Sigmoid colon (tissue), 7 donors: ENCODE results near the gene GALNT17. TPM values are rescaled to one million over a fixed set of nuclear protein-coding genes. Genes with fewer than 3 reads are reported as not detected.

Experiments used
- DNase-seq: peaks from one replicate; pipeline ENCODE4 v3.0.0-alpha.2; 2019
- H3K27ac ChIP-seq, 4 donors: fragments of 200-600 bp; sonication (generic); one replicate each; pipeline ENCODE4 v1.5.1; 2016 to 2019; ENCODE audit warnings: mild to moderate bottlenecking in 1 of 4
- H3K27me3 ChIP-seq, 3 donors: fragments of 200-600 bp; sonication (generic); one replicate each; pipeline ENCODE4 v1.5.1; 2019; ENCODE audit warnings: mild to moderate bottlenecking in 1 of 3
- H3K36me3 ChIP-seq, 4 donors: fragments of 200-600 bp; sonication (generic); one replicate each; pipeline ENCODE4 v1.5.1; 2016 to 2019
- H3K4me1 ChIP-seq, 4 donors: fragments of 200-600 bp; sonication (generic); one replicate each; pipeline ENCODE4 v1.5.1; 2017 to 2019
- H3K4me3 ChIP-seq, 4 donors: fragments of 200-600 bp; sonication (generic); one replicate each; pipeline ENCODE4 v1.5.1; 2017 to 2019; ENCODE audit warnings: mild to moderate bottlenecking in 2 of 4, moderate library complexity in 1 of 4
- H3K9me3 ChIP-seq, 4 donors: fragments of 200-600 bp in 3 of 4; sonication (generic) in 3 of 4; one replicate each; pipeline versions ENCODE4 v1.5.1 to v1.6.1; 2013 to 2019
- EP300 ChIP-seq, 4 donors: sonication (generic); formaldehyde crosslinking; IDR thresholded peaks; one replicate each; pipeline ENCODE4 v1.6.1; 2017; ENCODE audit warnings: antibody characterized with exemption in 4 of 4
- POLR2A ChIP-seq, 2 donors: fragments of 450-650 bp; IDR thresholded peaks; one replicate each; pipeline ENCODE4 v1.6.1; 2016; ENCODE audit warnings: antibody characterized with exemption in 2 of 2, mild to moderate bottlenecking in 2 of 2, moderate library complexity in 2 of 2
- POLR2AphosphoS5 ChIP-seq, 4 donors: sonication (generic); formaldehyde crosslinking; IDR thresholded peaks; one replicate each; pipeline ENCODE4 v1.6.1; 2017; ENCODE audit warnings: antibody characterized with exemption in 4 of 4
- WGBS, 2 donors: extraction: QIAGEN DNeasy Blood & Tissue Kit; methylation state at CpG; one replicate each; pipeline ENCODE4 v1.1.7; 2013; 5-methylcytosine and 5-hydroxymethylcytosine counted together
- intact Hi-C: fragments of 100-400 bp; cut with DNase I; formaldehyde crosslinking; loops from one replicate; pipeline ENCODE4 v1.15.1; 2023
- polyA plus RNA-seq, 3 donors: library from polyadenylated mRNA; stranded (reverse); fragments of 200-250 nt; gene quantifications; one replicate each; pipeline ENCODE4 v1.2.3, GENCODE V29; 2013
- total RNA-seq, 4 donors: library from RNA; depleted of rRNA; stranded (reverse); fragments of >200 nt; gene quantifications; one replicate each; pipeline ENCODE4 v1.1.0, GENCODE V29; 2016
- TF ChIP-seq, protein P1 (sequence below), 4 experiments: fragments of 450-650 bp in 3 of 4; fragments of 200-600 bp in 1 of 4; IDR thresholded peaks; one replicate each; pipeline ENCODE4 v1.5.1; 2016 to 2019; ENCODE audit warnings: antibody characterized with exemption in 4 of 4, mild to moderate bottlenecking in 3 of 4, moderate library complexity in 2 of 4
- donor health status: healthy with polysubstance abuse.
- donor health status: Bipolar disorder and iron deficiency.
- donor health status: healthy.

The GALNT17 gene
- total and polyA plus RNA-seq, 7 donors, result 1.8 to 45.4 (median 15.1) TPM; not detected in 1

DNA sequence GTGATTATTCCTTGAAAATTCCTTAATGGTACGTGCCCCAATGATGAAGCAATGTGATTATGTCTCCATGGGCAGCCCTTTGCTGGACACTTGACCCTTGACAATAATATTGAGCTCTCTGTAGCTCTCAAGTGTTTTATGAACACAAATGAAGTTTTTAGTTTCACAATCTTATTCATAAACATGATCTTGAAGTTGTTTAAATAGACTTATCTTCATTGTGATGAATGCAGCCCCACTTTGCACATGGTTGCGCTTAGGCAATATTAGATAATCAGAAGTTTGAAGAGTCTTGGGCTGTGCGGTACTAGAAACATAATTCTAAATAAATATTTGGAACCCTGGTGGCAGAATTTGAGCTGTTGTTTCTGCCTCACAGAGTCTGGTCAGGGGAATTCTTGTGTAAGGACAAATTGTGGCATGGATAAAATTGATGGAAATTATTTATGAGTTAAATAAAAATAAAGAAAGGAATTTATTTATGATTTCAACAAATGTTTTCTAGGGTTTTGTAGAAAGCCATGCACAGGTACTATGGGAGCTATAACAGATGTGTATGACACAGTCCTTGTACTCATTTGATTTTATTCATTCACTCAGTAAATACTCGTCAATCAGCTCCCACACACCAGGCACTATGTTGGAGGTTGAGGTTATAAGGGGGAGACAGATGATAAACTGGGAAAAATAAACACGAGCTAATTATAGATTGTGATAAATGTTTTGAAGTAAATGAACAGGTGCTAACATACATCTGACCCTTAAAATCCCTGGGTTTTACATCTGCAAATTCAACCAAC, 217.9 kb downstream of the GALNT17 start:
- DNase-seq, result no peak

DNA sequence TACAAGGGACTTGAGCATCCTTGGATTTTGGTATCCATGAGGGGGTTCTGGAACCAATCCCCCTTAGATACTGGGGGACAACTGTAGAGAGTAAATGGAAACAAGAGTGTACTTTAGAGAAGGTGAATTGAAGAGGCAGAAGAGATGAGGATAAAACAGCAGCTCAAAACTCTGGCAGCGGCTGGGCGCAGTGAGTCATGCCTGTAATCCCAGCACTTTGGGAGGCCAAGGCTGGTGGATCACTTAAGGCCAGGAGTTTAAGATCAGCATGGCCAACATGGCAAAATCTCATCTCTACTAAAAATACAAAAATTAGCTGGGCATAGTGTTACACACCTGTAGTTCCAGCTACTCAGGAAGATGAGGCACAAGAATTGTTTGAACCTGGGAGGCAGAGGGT, 218.7 kb downstream of the GALNT17 start:
- WGBS, 2 donors, result 46 to 98% methylated on average over 2 of the region's 2 CpGs
- intact Hi-C loops, result no loop called here
- Histone ChIP-seq H3K4me3 (no peak overlapping the region), H3K36me3 (no peaks in the 10 kb centered on the region), H3K4me1 (peaks cover 0 to 26% (median 9%) of the 10 kb centered on the region in 4 donors), H3K9me3 (peaks cover 0 to 8% (median 2%) of the 10 kb centered on the region in 4 donors), H3K27ac (peak overlapping the region in 2 of 4 donors; percentile 12 to 69), H3K27me3 (no peaks in the 10 kb centered on the region)
- TF ChIP-seq POLR2AphosphoS5 (IDR thresholded peaks at IDR 0.05) (no peak), POLR2A (IDR thresholded peaks at IDR 0.05) (no peak), EP300 (IDR thresholded peaks at IDR 0.05) (no peak)
- TF ChIP-seq, protein P1, sequence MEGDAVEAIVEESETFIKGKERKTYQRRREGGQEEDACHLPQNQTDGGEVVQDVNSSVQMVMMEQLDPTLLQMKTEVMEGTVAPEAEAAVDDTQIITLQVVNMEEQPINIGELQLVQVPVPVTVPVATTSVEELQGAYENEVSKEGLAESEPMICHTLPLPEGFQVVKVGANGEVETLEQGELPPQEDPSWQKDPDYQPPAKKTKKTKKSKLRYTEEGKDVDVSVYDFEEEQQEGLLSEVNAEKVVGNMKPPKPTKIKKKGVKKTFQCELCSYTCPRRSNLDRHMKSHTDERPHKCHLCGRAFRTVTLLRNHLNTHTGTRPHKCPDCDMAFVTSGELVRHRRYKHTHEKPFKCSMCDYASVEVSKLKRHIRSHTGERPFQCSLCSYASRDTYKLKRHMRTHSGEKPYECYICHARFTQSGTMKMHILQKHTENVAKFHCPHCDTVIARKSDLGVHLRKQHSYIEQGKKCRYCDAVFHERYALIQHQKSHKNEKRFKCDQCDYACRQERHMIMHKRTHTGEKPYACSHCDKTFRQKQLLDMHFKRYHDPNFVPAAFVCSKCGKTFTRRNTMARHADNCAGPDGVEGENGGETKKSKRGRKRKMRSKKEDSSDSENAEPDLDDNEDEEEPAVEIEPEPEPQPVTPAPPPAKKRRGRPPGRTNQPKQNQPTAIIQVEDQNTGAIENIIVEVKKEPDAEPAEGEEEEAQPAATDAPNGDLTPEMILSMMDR (IDR thresholded peaks at IDR 0.05), result no peak
- no peak for DNase-seq

More for the DNA sequence above, 217.9 kb downstream of the GALNT17 start:
- no peaks in the 10 kb centered on the region for H3K36me3 ChIP-seq
- TF ChIP-seq EP300 (IDR thresholded peaks at IDR 0.05) (no peak), POLR2AphosphoS5 (IDR thresholded peaks at IDR 0.05) (no peak), POLR2A (IDR thresholded peaks at IDR 0.05) (no peak)
- TF ChIP-seq, protein P1 (IDR thresholded peaks at IDR 0.05), result no peak
- peak overlapping the region in 3 of 4 donors; percentile 51 to 73 (median 69) for H3K27ac ChIP-seq
- whole genome bisulfite sequencing, 2 donors, result 70 to 80% methylated on average over 5 of the region's 5 CpGs
- H3K4me3 ChIP-seq, result peak overlapping the region in 1 of 4 donors; percentile 25
- H3K4me1 ChIP-seq, result peaks cover 0 to 26% (median 9%) of the 10 kb centered on the region in 4 donors
- H3K27me3 ChIP-seq, result no peaks in the 10 kb centered on the region
- intact Hi-C loops, result loop anchor here (5.0 kb wide), 2 partner anchors 78 to 113 kb away; no protein-coding TSS in a partner anchor
- peaks cover 0 to 8% (median 2%) of the 10 kb centered on the region in 4 donors for H3K9me3 ChIP-seq

DNA sequence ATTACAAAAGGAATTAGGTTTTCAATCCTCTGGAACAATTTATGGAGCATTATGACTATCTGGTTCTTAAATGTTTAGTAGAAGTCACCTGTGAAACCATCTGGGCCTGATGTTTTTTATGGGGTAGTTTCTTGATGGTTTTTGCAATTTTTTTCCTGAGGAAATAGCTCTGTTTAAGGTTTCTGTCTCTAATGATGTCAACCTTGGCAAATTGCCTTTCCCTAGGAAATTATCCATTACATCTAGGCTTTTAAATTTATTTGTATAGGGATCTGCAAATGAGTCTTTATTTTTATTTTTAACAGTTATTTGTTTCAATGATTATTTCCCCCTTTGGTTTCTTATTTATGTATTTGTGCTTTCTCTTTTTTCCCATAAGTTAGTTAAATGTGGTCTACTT, 222.8 kb downstream of the GALNT17 start:
- intact Hi-C loops, result no loop called here
- no peak overlapping the region for H3K4me3 ChIP-seq
- no peaks in the 10 kb centered on the region for H3K27me3 ChIP-seq
- H3K27ac ChIP-seq, result no peak overlapping the region
- H3K4me1 ChIP-seq, result peaks cover 0 to 9% (median 2%) of the 10 kb centered on the region in 4 donors
- H3K9me3 ChIP-seq, result peaks cover 0 to 12% (median 2%) of the 10 kb centered on the region in 4 donors
- H3K36me3 ChIP-seq, result no peaks in the 10 kb centered on the region
- TF ChIP-seq, protein P1 (IDR thresholded peaks at IDR 0.05), result no peak
- TF ChIP-seq POLR2AphosphoS5 (IDR thresholded peaks at IDR 0.05), result no peak
- no peak for TF ChIP-seq POLR2A (IDR thresholded peaks at IDR 0.05)
- no peak for TF ChIP-seq EP300 (IDR thresholded peaks at IDR 0.05)
- DNase-seq, result no peak

DNA sequence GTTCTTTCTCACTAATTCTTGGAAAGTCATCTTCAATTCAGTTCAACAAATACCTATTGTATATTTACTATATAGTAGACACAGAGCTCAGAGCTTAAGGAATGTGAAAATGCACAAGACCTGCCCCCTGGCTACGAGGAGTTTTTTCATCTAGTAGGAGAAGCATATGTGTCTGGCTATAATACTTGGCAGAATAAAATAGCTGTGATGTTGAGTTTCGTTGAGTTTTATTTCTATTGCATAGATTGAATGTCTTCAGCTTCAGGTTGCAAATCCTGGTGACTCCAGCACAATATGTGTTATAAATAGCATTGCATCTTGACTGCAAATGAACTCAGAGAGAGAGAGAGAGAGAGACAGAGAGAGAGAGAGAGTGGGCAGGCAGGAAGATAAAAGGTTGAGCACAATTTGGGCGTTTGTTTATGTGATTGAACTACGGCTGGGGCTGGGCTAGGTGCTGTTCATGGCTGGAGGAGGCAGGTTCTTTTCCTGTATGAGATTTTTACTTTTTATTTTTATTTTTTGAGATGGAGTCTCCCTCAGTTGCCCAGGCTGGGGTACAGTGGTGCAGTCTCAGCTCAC, 229.6 kb downstream of the GALNT17 start:
- H3K27ac ChIP-seq, result no peak overlapping the region

More for the DNA sequence above, 229.6 kb downstream of the GALNT17 start:
- no peaks in the 10 kb centered on the region for H3K27me3 ChIP-seq
- H3K4me3 ChIP-seq, result no peak overlapping the region
- 58 to 61% methylated on average over 4 of the region's 4 CpGs for WGBS, 2 donors
- H3K9me3 ChIP-seq, result peaks cover 0 to 8% (median 0%) of the 10 kb centered on the region in 4 donors
- intact Hi-C loops, result no loop called here
- peaks cover 0 to 10% (median 0%) of the 10 kb centered on the region in 4 donors for H3K4me1 ChIP-seq
- TF ChIP-seq POLR2AphosphoS5 (IDR thresholded peaks at IDR 0.05) (no peak), EP300 (IDR thresholded peaks at IDR 0.05) (no peak), POLR2A (IDR thresholded peaks at IDR 0.05) (no peak)
- TF ChIP-seq, protein P1 (IDR thresholded peaks at IDR 0.05), result no peak
- no peak for DNase-seq
- H3K36me3 ChIP-seq, result no peaks in the 10 kb centered on the region
